Breast epithelium (tissue), 4 donors: ENCODE measurements around the gene CARF. TPM values are rescaled to one million over a fixed set of nuclear protein-coding genes. Genes with fewer than 3 reads are reported as not detected.
"Not testable (repeated sequence)": the region's sequence is repeated elsewhere in the genome, so short reads cannot be mapped to it uniquely, and the experiment has no call there.

Experiments
- DNase-seq, 2 donors: peaks; one replicate each; pipeline ENCODE4 v3.0.0-alpha.2; 2019; ENCODE audit warnings: low spot score in 2 of 2
- H3K27ac ChIP-seq, 2 donors: fragments of 200-600 bp; sonication (generic) in 1 of 2; one replicate each; pipeline ENCODE4 v1.5.1; 2016 to 2019; ENCODE audit warnings: mild to moderate bottlenecking in 1 of 2
- H3K27me3 ChIP-seq, 2 donors: fragments of 200-600 bp; sonication (generic) in 1 of 2; one replicate each; pipeline versions ENCODE4 v1.5.1 to v1.6.0; 2017 to 2019; ENCODE audit warnings: control low read depth in 1 of 2, mild to moderate bottlenecking in 1 of 2
- H3K36me3 ChIP-seq: fragments of 200-600 bp; one replicate; pipeline ENCODE4 v1.5.1; 2019
- H3K4me1 ChIP-seq, 2 donors: fragments of 200-600 bp; sonication (generic); one replicate each; pipeline ENCODE4 v1.5.1; 2016 to 2019; ENCODE audit warnings: control low read depth in 1 of 2
- H3K4me3 ChIP-seq, 3 donors: fragments of 200-600 bp; sonication (generic); 1 replicate in 2 of 3; 2 replicates in 1 of 3; pipeline ENCODE4 v1.5.1; 2016 to 2019; ENCODE audit warnings: mild to moderate bottlenecking in 3 of 3, moderate library complexity in 2 of 3
- H3K9me3 ChIP-seq, 2 donors: fragments of 200-600 bp; sonication (generic) in 1 of 2; one replicate each; pipeline ENCODE4 v1.5.1; 2016 to 2019; ENCODE audit warnings: control low read depth in 1 of 2
- POLR2A ChIP-seq: fragments of 450-650 bp; IDR thresholded peaks from one replicate; pipeline ENCODE4 v1.6.1; 2016; ENCODE audit warnings: antibody characterized with exemption, mild to moderate bottlenecking, moderate library complexity
- POLR2AphosphoS5 ChIP-seq, 3 donors: sonication (generic); formaldehyde crosslinking; IDR thresholded peaks; one replicate each; pipeline ENCODE4 v1.6.1; 2017; ENCODE audit warnings: antibody characterized with exemption in 3 of 3
- intact Hi-C: fragments of 100-400 bp; cut with DNase I; formaldehyde crosslinking; loops from one replicate; pipeline ENCODE4 v1.15.1; 2023; ENCODE audit warnings: low total_unique reads
- total RNA-seq, 3 donors: library from RNA; depleted of rRNA; stranded (reverse); fragments of >200 nt; gene quantifications; one replicate each; pipeline ENCODE4 v1.1.0, GENCODE V29; 2016
- TF ChIP-seq, protein P1 (sequence below), 3 donors: fragments of 450-650 bp; IDR thresholded peaks; one replicate each; pipeline ENCODE4 v1.5.1; 2016 to 2017; ENCODE audit warnings: antibody characterized with exemption in 3 of 3, mild to moderate bottlenecking in 3 of 3, moderate library complexity in 3 of 3

The CARF gene
- total RNA-seq, 3 donors from 2014 or later, result 16.6 to 28.2 (median 17.7) TPM

DNA sequence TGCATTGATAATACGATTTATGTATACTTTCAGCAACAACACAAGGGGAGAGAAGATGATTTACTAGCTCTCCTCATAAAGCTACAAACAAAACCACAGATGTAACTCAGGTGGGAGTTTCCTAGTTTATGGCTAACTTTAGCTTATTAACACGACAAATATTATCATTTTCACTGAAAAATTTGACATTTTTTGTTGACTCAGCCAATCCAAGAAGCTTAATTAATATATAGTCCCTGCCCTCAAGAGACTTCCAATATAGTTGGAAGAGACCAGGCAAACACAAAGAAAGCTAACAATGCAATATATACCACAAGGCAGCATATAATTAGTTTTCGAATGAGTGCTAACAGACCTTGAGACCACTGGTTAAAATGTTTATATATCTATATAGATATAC is 1.4 kb upstream of the CARF start:
- Histone ChIP-seq H3K4me1 (peaks cover 0 to 4% of the 10 kb centered on the region in 2 donors), H3K4me3 (peak overlapping the region; percentile 56 to 80 (median 76)), H3K27ac (no peak overlapping the region), H3K9me3 (no peaks in the 10 kb centered on the region), H3K36me3 (no peaks in the 10 kb centered on the region), H3K27me3 (no peaks in the 10 kb centered on the region)
- no peak for DNase-seq
- intact Hi-C loops, result no loop called here
- TF ChIP-seq POLR2AphosphoS5 (IDR thresholded peaks at IDR 0.05), result no peak
- no peak for TF ChIP-seq POLR2A
- TF ChIP-seq, protein P1, sequence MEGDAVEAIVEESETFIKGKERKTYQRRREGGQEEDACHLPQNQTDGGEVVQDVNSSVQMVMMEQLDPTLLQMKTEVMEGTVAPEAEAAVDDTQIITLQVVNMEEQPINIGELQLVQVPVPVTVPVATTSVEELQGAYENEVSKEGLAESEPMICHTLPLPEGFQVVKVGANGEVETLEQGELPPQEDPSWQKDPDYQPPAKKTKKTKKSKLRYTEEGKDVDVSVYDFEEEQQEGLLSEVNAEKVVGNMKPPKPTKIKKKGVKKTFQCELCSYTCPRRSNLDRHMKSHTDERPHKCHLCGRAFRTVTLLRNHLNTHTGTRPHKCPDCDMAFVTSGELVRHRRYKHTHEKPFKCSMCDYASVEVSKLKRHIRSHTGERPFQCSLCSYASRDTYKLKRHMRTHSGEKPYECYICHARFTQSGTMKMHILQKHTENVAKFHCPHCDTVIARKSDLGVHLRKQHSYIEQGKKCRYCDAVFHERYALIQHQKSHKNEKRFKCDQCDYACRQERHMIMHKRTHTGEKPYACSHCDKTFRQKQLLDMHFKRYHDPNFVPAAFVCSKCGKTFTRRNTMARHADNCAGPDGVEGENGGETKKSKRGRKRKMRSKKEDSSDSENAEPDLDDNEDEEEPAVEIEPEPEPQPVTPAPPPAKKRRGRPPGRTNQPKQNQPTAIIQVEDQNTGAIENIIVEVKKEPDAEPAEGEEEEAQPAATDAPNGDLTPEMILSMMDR (IDR thresholded peaks at IDR 0.05), result no peak

DNA sequence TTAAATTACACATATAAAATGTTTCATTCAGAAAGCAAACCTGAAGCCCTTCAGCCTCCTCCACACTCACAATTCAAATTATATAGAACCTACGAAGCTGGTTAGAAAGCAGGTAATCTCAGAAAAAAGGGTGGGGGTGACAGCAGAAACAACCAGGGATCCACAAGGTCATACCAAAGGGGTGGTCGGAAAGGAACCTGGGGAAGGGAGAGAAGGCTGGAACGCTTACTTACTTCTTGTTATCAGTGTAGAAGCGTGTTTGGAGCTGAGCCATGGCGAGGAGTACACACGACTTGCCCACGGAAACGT is 918 bp upstream of the CARF start:
- H3K27me3 ChIP-seq, result no peaks in the 10 kb centered on the region
- DNase-seq, result no peak
- H3K27ac ChIP-seq, result peak overlapping the region; percentile 85 to 87
- H3K4me1 ChIP-seq, result peaks cover 0 to 4% of the 10 kb centered on the region in 2 donors
- TF ChIP-seq, protein P1 (IDR thresholded peaks at IDR 0.05), result no peak
- TF ChIP-seq POLR2A (no peak), POLR2AphosphoS5 (IDR thresholded peaks at IDR 0.05) (no peak)
- H3K9me3 ChIP-seq, result no peaks in the 10 kb centered on the region
- no peaks in the 10 kb centered on the region for H3K36me3 ChIP-seq
- peak overlapping the region; percentile 56 to 80 (median 76) for H3K4me3 ChIP-seq
- intact Hi-C loops, result no loop called here

DNA sequence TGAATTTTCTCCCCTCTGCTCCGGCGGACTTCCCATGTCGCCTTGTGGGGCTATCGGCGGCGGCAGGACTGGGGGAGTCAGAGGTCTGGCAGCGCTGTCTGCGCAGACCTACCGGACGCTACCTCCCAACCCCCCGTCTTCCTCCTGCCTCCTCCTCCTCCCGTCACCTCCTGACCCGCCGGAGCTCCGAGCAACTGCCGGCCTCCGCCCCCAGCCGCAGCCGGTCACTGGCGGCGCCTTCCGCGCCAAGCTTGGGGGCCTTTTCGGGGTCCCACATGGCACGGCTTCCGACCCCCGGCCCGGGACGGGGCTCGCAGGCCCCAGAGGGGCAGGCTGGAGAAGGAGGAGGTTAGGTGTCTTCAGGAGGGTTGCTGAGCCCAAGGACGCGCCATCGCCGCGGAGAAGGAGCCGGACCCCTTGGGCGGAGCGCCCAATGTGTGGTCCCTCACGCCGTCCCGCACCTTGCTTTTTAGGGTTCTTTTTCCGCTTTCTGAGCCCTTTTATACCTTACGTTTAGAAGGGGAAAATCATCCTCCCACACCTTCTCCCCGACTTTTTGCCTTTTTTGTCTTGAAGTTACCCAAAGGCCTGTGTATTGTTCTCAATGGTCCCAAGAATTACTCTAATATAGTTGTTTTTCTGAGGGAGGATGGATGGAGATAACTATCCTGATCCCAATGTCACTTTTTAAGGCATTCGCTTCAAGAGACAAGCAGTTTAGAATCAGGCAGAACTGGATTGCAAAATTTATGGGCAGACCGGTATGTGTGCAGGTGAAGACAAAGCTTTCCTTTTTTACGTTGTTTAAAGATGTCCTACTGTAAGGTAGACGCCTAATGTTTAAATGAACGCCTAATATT is 497 bp downstream of the CARF start:
- intact Hi-C loops, H3K27me3 ChIP-seq, H3K4me1 ChIP-seq, H3K36me3 ChIP-seq, DNase-seq, H3K9me3 ChIP-seq: not testable (repeated sequence)
- Histone ChIP-seq H3K4me3 (peak overlapping the region; percentile 56 to 80 (median 76)), H3K27ac (peak overlapping the region; percentile 85 to 87)

DNA sequence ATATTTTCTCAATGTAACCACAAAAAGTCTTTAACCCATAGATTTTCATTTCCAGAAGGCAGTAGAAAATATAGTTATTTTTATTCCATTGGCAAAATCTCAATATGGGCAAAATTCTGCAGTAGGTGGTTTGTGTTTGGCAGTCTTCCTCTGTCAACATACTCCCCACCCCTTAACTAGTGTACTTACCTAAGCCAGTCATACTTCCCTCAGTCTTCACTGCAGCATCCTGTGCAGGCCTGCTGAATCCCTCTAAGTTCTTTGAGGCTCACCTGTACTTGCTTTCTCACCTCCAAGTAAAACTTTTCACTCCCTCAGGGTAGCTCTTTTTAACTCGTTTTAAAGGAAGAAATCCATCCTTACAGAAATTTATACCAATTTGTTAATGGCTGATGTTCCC is 6.8 kb downstream of the CARF start:
- H3K36me3 ChIP-seq, result no peaks in the 10 kb centered on the region
- DNase-seq, result no peak
- H3K4me1 ChIP-seq, result no peaks in the 10 kb centered on the region
- no peak overlapping the region for H3K27ac ChIP-seq
- TF ChIP-seq POLR2A (no peak), POLR2AphosphoS5 (IDR thresholded peaks at IDR 0.05) (no peak)
- TF ChIP-seq, protein P1 (IDR thresholded peaks at IDR 0.05), result no peak
- no peaks in the 10 kb centered on the region for H3K9me3 ChIP-seq
- no peak overlapping the region for H3K4me3 ChIP-seq
- H3K27me3 ChIP-seq, result no peaks in the 10 kb centered on the region
- intact Hi-C loops, result no loop called here

DNA sequence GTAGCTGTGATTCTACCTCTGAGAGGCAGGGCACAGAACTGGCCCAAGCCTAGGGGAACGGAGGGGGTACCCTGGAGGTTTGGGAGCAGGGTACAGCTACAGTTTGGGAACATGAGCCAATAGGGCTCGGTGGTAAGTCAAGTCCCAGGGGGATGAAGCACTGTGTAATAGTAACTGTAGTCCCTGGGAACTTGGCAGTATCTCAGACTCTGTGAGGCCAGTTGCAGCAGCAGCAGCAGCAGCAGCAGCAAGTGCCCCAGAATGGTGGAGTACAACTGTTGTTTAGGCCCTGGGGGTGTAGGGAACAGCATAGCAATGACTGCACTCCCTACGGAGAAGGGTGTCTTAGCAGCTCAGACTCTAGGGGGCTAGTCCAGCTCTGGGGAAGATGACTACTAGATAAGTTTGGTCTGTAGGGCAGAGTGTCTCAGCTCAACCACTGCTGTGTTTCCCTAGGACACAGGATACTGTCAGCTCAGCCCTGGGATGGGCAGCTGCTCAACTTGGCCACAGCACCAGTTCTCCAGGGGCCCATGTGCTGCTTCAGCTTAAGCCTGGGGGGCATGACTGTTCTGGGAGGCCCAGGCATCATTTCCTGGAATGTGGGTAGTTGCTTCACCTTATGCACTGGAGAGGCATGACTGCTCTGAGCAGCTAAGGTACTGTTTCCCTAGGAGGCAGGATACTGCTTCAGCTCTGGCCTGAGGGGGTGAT is 20.5 kb downstream of the CARF start:
- TF ChIP-seq, protein P1 (IDR thresholded peaks at IDR 0.05), result no peak
- no peak for TF ChIP-seq POLR2AphosphoS5 (IDR thresholded peaks at IDR 0.05)
- no peak for TF ChIP-seq POLR2A
- no peaks in the 10 kb centered on the region for H3K9me3 ChIP-seq
- H3K36me3 ChIP-seq, result no peaks in the 10 kb centered on the region
- H3K4me3 ChIP-seq, result no peak overlapping the region
- H3K4me1 ChIP-seq, result no peaks in the 10 kb centered on the region
- intact Hi-C loops, result no loop called here
- peak overlapping the region in 1 of 2 donors; percentile 22 for H3K27ac ChIP-seq
- no peak for DNase-seq
- no peaks in the 10 kb centered on the region for H3K27me3 ChIP-seq
